ENCODE measurements around the gene DHFR. TPM values are rescaled to one million over a fixed set of nuclear protein-coding genes. Genes with fewer than 3 reads are reported as not detected.

The DHFR gene
- total RNA-seq, 1 donor from 2014 or later: 12.7 TPM

DNA sequence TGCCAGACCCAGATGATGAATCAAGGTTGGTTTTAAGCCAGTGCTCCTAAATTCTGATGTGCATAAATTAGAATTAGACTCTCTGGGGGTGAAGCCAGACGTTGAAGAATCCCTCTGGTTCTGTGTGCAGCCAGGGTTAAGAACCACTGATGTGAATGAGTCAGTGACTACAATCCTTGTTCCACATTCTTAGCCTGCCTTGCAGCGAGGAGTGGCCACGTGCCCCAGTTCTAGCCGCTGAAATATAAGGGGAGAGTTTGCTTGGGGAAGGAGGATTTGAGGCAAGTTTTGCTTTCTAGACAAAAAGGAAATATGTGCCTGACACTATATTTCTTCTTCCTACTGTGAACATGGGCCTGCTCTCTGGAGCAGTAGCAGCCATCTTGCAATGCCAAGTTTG is 34.6 kb downstream of the DHFR start:
- ChIA-PET CTCF (no interaction called here), POLR2A (no interaction called here)
- no peaks in the 10 kb centered on the region for H3K9me3 Mint-ChIP-seq
- TF ChIP-seq, protein P1, sequence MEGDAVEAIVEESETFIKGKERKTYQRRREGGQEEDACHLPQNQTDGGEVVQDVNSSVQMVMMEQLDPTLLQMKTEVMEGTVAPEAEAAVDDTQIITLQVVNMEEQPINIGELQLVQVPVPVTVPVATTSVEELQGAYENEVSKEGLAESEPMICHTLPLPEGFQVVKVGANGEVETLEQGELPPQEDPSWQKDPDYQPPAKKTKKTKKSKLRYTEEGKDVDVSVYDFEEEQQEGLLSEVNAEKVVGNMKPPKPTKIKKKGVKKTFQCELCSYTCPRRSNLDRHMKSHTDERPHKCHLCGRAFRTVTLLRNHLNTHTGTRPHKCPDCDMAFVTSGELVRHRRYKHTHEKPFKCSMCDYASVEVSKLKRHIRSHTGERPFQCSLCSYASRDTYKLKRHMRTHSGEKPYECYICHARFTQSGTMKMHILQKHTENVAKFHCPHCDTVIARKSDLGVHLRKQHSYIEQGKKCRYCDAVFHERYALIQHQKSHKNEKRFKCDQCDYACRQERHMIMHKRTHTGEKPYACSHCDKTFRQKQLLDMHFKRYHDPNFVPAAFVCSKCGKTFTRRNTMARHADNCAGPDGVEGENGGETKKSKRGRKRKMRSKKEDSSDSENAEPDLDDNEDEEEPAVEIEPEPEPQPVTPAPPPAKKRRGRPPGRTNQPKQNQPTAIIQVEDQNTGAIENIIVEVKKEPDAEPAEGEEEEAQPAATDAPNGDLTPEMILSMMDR (IDR thresholded peaks at IDR 0.05): no peak
- no peak overlapping the region for H3K4me3 Mint-ChIP-seq
- H3K27me3 Mint-ChIP-seq: no peaks in the 10 kb centered on the region
- no peaks in the 10 kb centered on the region for H3K36me3 Mint-ChIP-seq (ENCODE audit: low read depth)
- intact Hi-C loops (cut with micrococcal nuclease): no loop called here
- no peak overlapping the region for H3K27ac Mint-ChIP-seq
- ATAC-seq (ENCODE audit: low read depth) (no peak), DNase-seq (no peak)
- no peaks in the 10 kb centered on the region for H3K4me1 Mint-ChIP-seq

DNA sequence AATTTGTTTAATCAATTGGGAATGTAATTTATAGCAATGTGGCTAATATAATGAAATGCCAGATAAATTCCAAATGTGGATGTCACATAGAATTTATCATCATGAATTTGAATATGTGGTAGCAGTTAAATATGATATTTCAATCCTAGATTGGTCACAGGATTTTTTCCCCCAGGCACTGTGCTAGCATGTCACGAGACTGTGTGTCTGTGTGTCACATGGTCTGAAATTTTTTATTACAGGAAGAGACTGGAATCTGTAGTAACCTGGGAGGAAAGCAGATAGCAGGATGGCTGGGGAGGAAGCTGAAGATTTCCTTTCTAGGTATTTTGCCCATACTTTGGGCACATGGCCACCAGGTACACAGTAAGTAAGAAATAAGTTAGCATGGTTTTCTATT is 35.7 kb downstream of the DHFR start:
- no peak for ATAC-seq (ENCODE audit: low read depth)
- no peaks in the 10 kb centered on the region for H3K9me3 Mint-ChIP-seq
- CTCF ChIA-PET: no interaction called here
- H3K36me3 Mint-ChIP-seq (ENCODE audit: low read depth): no peaks in the 10 kb centered on the region
- no peaks in the 10 kb centered on the region for H3K27me3 Mint-ChIP-seq
- H3K4me3 Mint-ChIP-seq: no peak overlapping the region
- TF ChIP-seq, protein P1 (IDR thresholded peaks at IDR 0.05): no peak
- intact Hi-C loops (cut with micrococcal nuclease): no loop called here
- no peaks in the 10 kb centered on the region for H3K4me1 Mint-ChIP-seq
- POLR2A ChIA-PET: no interaction called here
- no peak for DNase-seq
- H3K27ac Mint-ChIP-seq: no peak overlapping the region

DNA sequence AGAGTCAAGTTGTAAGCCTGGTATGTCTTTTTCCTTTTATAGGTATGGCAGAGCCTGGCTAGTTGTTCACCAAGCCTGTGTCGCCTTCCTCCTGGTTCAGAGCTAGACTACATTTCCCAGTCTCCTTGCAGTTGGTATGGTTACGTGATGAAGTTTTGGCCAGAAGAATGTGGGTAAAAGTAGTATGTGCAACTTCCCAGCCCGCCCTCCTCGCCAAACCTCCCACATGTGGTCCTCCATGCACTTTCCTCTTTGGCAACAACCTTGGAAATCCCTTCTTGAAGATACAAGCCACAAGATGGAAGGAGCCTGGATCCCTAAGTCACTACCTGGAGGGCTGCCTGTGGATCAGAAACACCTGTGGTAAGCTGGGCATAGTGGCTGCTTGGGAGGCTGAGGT is 36.3 kb downstream of the DHFR start:
- H3K27me3 Mint-ChIP-seq: no peaks in the 10 kb centered on the region
- DNase-seq (no peak), ATAC-seq (ENCODE audit: low read depth) (no peak)
- ChIA-PET POLR2A (no interaction called here), CTCF (no interaction called here)
- TF ChIP-seq, protein P1 (IDR thresholded peaks at IDR 0.05): no peak
- no peaks in the 10 kb centered on the region for H3K9me3 Mint-ChIP-seq
- intact Hi-C loops (cut with micrococcal nuclease): no loop called here
- H3K4me1 Mint-ChIP-seq: no peaks in the 10 kb centered on the region
- no peaks in the 10 kb centered on the region for H3K36me3 Mint-ChIP-seq (ENCODE audit: low read depth)
- no peak overlapping the region for H3K27ac Mint-ChIP-seq
- no peak overlapping the region for H3K4me3 Mint-ChIP-seq

DNA sequence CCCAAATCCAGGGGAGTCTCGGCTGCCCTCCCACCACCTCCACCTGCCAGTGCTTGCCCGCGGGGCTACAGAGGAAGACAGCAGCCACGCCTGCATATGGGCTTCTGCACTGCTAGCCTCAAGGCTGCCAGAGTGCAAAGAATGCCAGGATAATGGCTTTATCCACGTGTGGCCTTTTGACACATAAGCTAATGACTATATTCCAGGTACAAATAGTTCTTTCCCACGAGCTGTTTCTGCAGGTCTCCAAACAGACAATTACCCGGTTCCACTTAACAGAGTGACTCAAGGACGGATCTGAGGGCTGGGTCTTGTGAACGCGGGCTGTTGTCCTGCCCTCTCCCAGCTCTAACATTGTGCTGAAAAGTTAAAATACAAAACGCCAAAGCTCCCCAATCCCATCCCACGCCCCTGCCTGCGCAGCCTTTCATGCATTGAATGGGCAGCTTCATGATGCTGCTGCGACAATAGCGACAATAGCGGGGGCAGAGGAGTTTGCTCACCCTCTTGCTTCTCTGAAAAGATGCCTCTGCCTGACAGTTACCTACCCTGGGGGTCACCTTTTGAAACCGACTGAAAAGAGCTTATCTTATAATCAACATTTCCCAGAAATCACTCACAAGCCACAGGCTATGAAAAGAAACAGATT is 39.4 kb downstream of the DHFR start:
- H3K9me3 Mint-ChIP-seq: no peaks in the 10 kb centered on the region
- TF ChIP-seq, protein P1 (IDR thresholded peaks at IDR 0.05): no peak
- H3K27me3 Mint-ChIP-seq: no peaks in the 10 kb centered on the region
- no peak for ATAC-seq (ENCODE audit: low read depth)
- intact Hi-C loops (cut with micrococcal nuclease): no loop called here
- no peak overlapping the region for H3K27ac Mint-ChIP-seq
- H3K4me3 Mint-ChIP-seq: no peak overlapping the region
- POLR2A ChIA-PET: no interaction called here
- no peaks in the 10 kb centered on the region for H3K36me3 Mint-ChIP-seq (ENCODE audit: low read depth)
- DNase-seq: no peak
- no peaks in the 10 kb centered on the region for H3K4me1 Mint-ChIP-seq
- CTCF ChIA-PET: no interaction called here

DNA sequence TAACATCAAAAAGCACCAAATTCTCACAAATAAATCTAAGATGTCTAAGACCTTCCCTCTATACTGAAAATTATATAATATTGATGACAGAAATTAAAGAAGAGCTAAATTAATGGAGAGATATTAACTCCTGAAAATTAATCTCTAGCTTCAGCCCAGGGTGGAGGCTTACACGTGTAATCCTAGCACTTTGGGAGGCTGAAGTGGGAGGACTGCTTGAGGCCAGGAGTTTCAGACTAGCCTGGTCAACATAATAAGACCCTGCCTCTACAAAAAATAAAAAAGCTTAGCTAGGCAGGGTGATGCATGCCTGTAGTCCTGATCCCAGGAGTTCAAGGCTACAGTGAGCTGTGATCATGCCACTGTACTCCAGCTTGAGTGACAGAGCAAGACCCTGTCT is 45.1 kb downstream of the DHFR start:
- intact Hi-C loops (cut with micrococcal nuclease): no loop called here
- H3K36me3 Mint-ChIP-seq (ENCODE audit: low read depth): no peaks in the 10 kb centered on the region
- POLR2A ChIA-PET: no interaction called here
- ATAC-seq (ENCODE audit: low read depth) (no peak), DNase-seq (no peak)
- H3K27ac Mint-ChIP-seq: no peak overlapping the region
- H3K9me3 Mint-ChIP-seq: peaks cover 11% of the 10 kb centered on the region
- no peaks in the 10 kb centered on the region for H3K4me1 Mint-ChIP-seq
- CTCF ChIA-PET: no interaction called here
- H3K4me3 Mint-ChIP-seq: no peak overlapping the region
- no peaks in the 10 kb centered on the region for H3K27me3 Mint-ChIP-seq
- TF ChIP-seq, protein P1 (IDR thresholded peaks at IDR 0.05): no peak
